DOHH2 (cell line): ENCODE results near the gene USP1.

Source experiments
- H3F3A ChIP-seq: fragments of 200-600 bp; sonication (generic), shearing (Covaris generic); 2 replicates; pipeline ENCODE4 v1.6.0; 2016; ENCODE audit warnings: antibody characterized with exemption, mild to moderate bottlenecking; ENCODE audit not compliant: control insufficient read depth, insufficient read depth
- H3K27ac ChIP-seq: fragments of 200-600 bp; sonication (generic); 2 replicates; pipeline ENCODE4 v1.5.1; 2014; ENCODE audit warnings: low read depth, mild to moderate bottlenecking, low read length, moderate library complexity
- H3K27me3 ChIP-seq: fragments of 200-600 bp; sonication (generic); 2 replicates; pipeline ENCODE4 v1.6.1; 2014; ENCODE audit warnings: mild to moderate bottlenecking, low read length, mixed read lengths; ENCODE audit not compliant: control insufficient read depth
- H3K36me3 ChIP-seq: fragments of 200-600 bp; sonication (generic); 2 replicates; pipeline ENCODE4 v1.6.1; 2014; ENCODE audit warnings: mild to moderate bottlenecking, low read length, moderate library complexity, mixed read lengths; ENCODE audit not compliant: control insufficient read depth
- H3K4me1 ChIP-seq: fragments of 200-600 bp; sonication (generic); 2 replicates; pipeline ENCODE4 v1.6.1; 2014; ENCODE audit warnings: mild to moderate bottlenecking, low read length, mixed read lengths; ENCODE audit not compliant: control insufficient read depth
- H3K4me2 ChIP-seq: fragments of 200-600 bp; sonication (generic); 2 replicates; pipeline ENCODE4 v1.6.0; 2014; ENCODE audit warnings: mild to moderate bottlenecking, low read length, moderate library complexity
- H3K4me3 ChIP-seq: fragments of 200-600 bp; sonication (generic); 2 replicates; pipeline ENCODE4 v1.5.1; 2014; ENCODE audit warnings: mild to moderate bottlenecking, low read length, mixed read lengths
- H3K79me2 ChIP-seq: fragments of 200-600 bp; sonication (generic); 2 replicates; pipeline ENCODE4 v1.6.1; 2014; ENCODE audit warnings: mild to moderate bottlenecking, low read length, mixed read lengths; ENCODE audit not compliant: control insufficient read depth
- H3K9me2 ChIP-seq: fragments of 200-600 bp; sonication (generic); replicated peaks from 2 replicates; pipeline ENCODE4 v1.6.1; 2014; ENCODE audit warnings: mild to moderate bottlenecking, low read length, mixed read lengths; ENCODE audit not compliant: control insufficient read depth
- H3K9me3 ChIP-seq: fragments of 200-600 bp; sonication (generic); 2 replicates; pipeline ENCODE4 v1.6.1; 2014; ENCODE audit warnings: antibody characterized with exemption, low read length, mixed read lengths; ENCODE audit not compliant: control insufficient read depth, insufficient read depth
- H4K20me1 ChIP-seq: fragments of 200-600 bp; sonication (generic); 2 replicates; pipeline ENCODE4 v1.6.0; 2014; ENCODE audit warnings: low read depth, mild to moderate bottlenecking, antibody characterized with exemption, low read length, moderate library complexity; ENCODE audit not compliant: control insufficient read depth, insufficient read depth
- CTCF ChIP-seq: fragments of 200-600 bp; sonication (generic); IDR thresholded peaks from one replicate; pipeline ENCODE4 v1.5.1; 2014; ENCODE audit warnings: antibody characterized with exemption, mild to moderate bottlenecking, low read depth, low read length; ENCODE audit not compliant: poor library complexity, severe bottlenecking
- EZH2phosphoT487 ChIP-seq: fragments of 200-600 bp; sonication (generic); IDR thresholded peaks from 2 replicates; pipeline ENCODE4 v1.6.1; 2017; ENCODE audit warnings: borderline replicate concordance, mild to moderate bottlenecking, antibody characterized with exemption, low read length, moderate library complexity, mixed read lengths

USP1 gene

GRCh38 chr1:62401034-62401760 is 35.7 kb upstream of the USP1 start:
- TF ChIP-seq EZH2phosphoT487 (no peak), CTCF (no peak)

DNA sequence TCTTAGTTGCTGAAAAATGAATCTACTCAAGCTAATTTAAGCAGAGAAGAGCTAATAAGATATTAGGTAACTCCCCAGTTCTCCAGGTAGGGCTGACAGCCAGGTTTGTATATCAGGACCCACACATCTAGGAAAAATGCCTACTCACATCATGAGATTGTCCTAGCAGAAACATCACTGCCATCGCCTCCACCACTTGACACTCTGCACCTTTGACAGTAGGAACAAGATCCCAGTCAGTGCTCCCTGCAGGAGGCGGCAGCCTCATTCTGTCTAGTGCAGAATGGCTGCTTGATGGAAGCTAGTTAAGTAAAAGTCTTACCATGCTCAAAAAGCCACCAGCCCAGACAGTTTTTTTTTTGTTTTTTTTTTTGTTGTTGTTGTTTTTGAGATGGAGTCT is 31.6 kb upstream of the USP1 start:
- Histone ChIP-seq H3K27ac (no peak overlapping the region), H3K4me3 (no peak overlapping the region), H3K9me2 (no peaks in the 10 kb centered on the region), H3K4me1 (no peaks in the 10 kb centered on the region), H3K4me2 (no peak overlapping the region), H3K79me2 (no peaks in the 10 kb centered on the region), H3F3A (no peaks in the 10 kb centered on the region), H3K27me3 (no peaks in the 10 kb centered on the region), H4K20me1 (no peaks in the 10 kb centered on the region), H3K36me3 (no peaks in the 10 kb centered on the region), H3K9me3 (no peaks in the 10 kb centered on the region)
- TF ChIP-seq EZH2phosphoT487 (no peak), CTCF (no peak)

More at GRCh38 chr1:62401034-62401760, 35.7 kb upstream of the USP1 start:
- H3K9me3 ChIP-seq, result no peaks in the 10 kb centered on the region
- no peaks in the 10 kb centered on the region for H4K20me1 ChIP-seq
- H3K9me2 ChIP-seq, result no peaks in the 10 kb centered on the region
- H3K4me3 ChIP-seq, result no peak overlapping the region
- no peaks in the 10 kb centered on the region for H3K36me3 ChIP-seq
- H3K79me2 ChIP-seq, result no peaks in the 10 kb centered on the region
- no peak overlapping the region for H3K4me2 ChIP-seq
- H3F3A ChIP-seq, result no peaks in the 10 kb centered on the region
- no peak overlapping the region for H3K27ac ChIP-seq
- no peaks in the 10 kb centered on the region for H3K4me1 ChIP-seq
- no peaks in the 10 kb centered on the region for H3K27me3 ChIP-seq

DNA sequence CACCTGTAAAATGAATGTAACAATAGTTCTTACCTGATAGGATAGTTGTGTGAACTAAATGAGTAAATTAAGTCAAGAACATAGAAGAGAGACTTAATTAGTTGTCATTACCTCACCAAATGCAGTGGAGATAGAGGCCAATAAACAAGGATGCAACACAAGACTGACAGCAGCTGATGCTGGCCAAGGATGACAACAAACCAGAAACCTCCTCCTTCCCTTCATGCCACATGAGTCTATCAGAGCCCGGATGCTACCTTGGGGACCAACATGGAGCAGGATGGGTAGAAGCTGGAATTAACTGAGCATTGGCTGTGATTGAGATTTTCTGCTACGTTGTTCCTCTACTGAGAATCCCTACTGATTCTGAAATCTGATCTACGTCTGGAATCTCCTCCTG is 30.3 kb upstream of the USP1 start:
- no peaks in the 10 kb centered on the region for H4K20me1 ChIP-seq

More for the DNA sequence above, 30.3 kb upstream of the USP1 start:
- H3K4me1 ChIP-seq, result no peaks in the 10 kb centered on the region
- H3K79me2 ChIP-seq, result no peaks in the 10 kb centered on the region
- H3K9me2 ChIP-seq, result no peaks in the 10 kb centered on the region
- no peak overlapping the region for H3K4me2 ChIP-seq
- H3K27me3 ChIP-seq, result no peaks in the 10 kb centered on the region
- TF ChIP-seq EZH2phosphoT487 (no peak), CTCF (no peak)
- no peak overlapping the region for H3K4me3 ChIP-seq
- H3K27ac ChIP-seq, result no peak overlapping the region
- H3K36me3 ChIP-seq, result no peaks in the 10 kb centered on the region
- no peaks in the 10 kb centered on the region for H3K9me3 ChIP-seq
- no peaks in the 10 kb centered on the region for H3F3A ChIP-seq
